ENCODE measurements around the gene ETV3L.

DNA sequence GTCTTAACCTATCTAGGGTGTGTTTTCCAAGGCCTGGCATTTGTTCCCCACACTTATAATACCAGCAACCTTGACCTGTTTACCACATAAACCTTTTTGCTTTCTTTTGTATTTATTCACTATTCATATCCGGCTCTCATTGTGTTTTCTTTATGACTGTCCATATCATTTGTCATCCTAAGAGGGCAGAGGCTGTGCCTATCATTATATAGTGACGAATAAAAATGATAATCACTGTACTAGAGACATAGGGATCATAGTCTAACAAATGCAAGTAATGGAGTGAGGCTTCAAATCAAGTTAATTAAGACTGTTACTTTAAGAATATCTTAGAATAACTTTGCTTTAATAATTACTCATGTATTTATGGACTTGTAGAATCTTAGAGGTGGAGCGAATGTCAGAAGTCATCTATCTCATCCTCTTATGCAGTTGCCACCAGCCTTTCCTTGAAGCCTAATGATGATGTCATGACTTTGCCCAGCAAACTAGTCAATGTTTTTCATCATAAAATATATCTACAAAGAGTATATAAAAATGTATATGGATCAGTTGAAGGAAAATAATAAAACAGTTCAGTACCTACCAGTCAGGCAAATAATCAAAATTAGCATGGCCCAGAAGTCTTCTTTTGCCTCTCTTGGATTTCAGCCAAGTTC, 43.3 kb upstream of the ETV3L start:
- no peak for TF ChIP-seq EZH2phosphoT487 (IDR thresholded peaks at IDR 0.05; ENCODE audit: borderline replicate concordance, low read length)
- TF ChIP-seq, protein P1, sequence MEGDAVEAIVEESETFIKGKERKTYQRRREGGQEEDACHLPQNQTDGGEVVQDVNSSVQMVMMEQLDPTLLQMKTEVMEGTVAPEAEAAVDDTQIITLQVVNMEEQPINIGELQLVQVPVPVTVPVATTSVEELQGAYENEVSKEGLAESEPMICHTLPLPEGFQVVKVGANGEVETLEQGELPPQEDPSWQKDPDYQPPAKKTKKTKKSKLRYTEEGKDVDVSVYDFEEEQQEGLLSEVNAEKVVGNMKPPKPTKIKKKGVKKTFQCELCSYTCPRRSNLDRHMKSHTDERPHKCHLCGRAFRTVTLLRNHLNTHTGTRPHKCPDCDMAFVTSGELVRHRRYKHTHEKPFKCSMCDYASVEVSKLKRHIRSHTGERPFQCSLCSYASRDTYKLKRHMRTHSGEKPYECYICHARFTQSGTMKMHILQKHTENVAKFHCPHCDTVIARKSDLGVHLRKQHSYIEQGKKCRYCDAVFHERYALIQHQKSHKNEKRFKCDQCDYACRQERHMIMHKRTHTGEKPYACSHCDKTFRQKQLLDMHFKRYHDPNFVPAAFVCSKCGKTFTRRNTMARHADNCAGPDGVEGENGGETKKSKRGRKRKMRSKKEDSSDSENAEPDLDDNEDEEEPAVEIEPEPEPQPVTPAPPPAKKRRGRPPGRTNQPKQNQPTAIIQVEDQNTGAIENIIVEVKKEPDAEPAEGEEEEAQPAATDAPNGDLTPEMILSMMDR (IDR thresholded peaks at IDR 0.05; ENCODE audit: low read depth, low read length, poor library complexity, severe bottlenecking): no peak

Data from DOHH2 (cell line).